LNCAP (cell line): ENCODE measurements around the gene PARN.

Experiments used
- CTCF ChIP-seq: fragments of 450-650 bp; IDR thresholded peaks from 2 replicates; pipeline ENCODE4 v1.5.1; 2017; ENCODE audit warnings: mild to moderate bottlenecking

The PARN gene

GRCh38 chr16:14487579-14487978 lies 142.5 kb downstream of the PARN start:
- no peak for TF ChIP-seq CTCF

- no peak for TF ChIP-seq CTCF
Observed at GRCh38 chr16:14486520-14487303, 143.3 kb downstream of the PARN start.

- no peak for TF ChIP-seq CTCF
Observed at GRCh38 chr16:14485811-14486519, 144.1 kb downstream of the PARN start.

- no peak for TF ChIP-seq CTCF
Observed at GRCh38 chr16:14485121-14485551, 144.9 kb downstream of the PARN start.

GRCh38 chr16:14483819-14484385 lies 146.2 kb downstream of the PARN start:
- TF ChIP-seq CTCF = no peak

GRCh38 chr16:14476183-14476582 lies 153.9 kb downstream of the PARN start:
- TF ChIP-seq CTCF = no peak

GRCh38 chr16:14475370-14476139 lies 154.5 kb downstream of the PARN start:
- no peak for TF ChIP-seq CTCF
